Liver (tissue), 9 donors: ENCODE results near the gene SLC35E1. TPM values are rescaled to one million over a fixed set of nuclear protein-coding genes. Genes with fewer than 3 reads are reported as not detected.

ENCODE experiments used
- DNase-seq: peaks from one replicate; pipeline ENCODE4 v3.0.0-alpha.2; 2017; ENCODE audit warnings: low spot score
- H3K27ac ChIP-seq, 2 donors: one replicate each; pipeline ENCODE4 v1.7.0; 2013; ENCODE audit warnings: inconsistent platforms in 2 of 2, low read length in 2 of 2, control low read depth in 1 of 2, low read depth in 1 of 2, mild to moderate bottlenecking in 1 of 2
- H3K27me3 ChIP-seq, 4 donors: one replicate each; pipeline versions ENCODE4 v1.6.1 to v1.7.0; 2013; ENCODE audit warnings: low read length in 3 of 4, inconsistent platforms in 1 of 4, mild to moderate bottlenecking in 1 of 4, moderate library complexity in 1 of 4; ENCODE audit not compliant: control insufficient read depth in 4 of 4, insufficient read depth in 4 of 4
- H3K36me3 ChIP-seq, 4 donors: one replicate each; pipeline versions ENCODE4 v1.6.1 to v1.7.0; 2013; ENCODE audit warnings: low read length in 3 of 4, mild to moderate bottlenecking in 3 of 4, low read depth in 1 of 4, moderate library complexity in 1 of 4; ENCODE audit not compliant: control insufficient read depth in 4 of 4, insufficient read depth in 3 of 4
- H3K4me1 ChIP-seq, 4 donors: one replicate each; pipeline versions ENCODE4 v1.6.1 to v1.7.0; 2013; ENCODE audit warnings: low read length in 3 of 4, mild to moderate bottlenecking in 3 of 4, moderate library complexity in 1 of 4; ENCODE audit not compliant: control insufficient read depth in 4 of 4, insufficient read depth in 4 of 4
- H3K4me3 ChIP-seq, 3 donors: one replicate each; pipeline versions ENCODE4 v1.6.1 to v1.7.0; 2013; ENCODE audit warnings: low read length in 3 of 3, control low read depth in 1 of 3, low read depth in 1 of 3, mild to moderate bottlenecking in 1 of 3
- H3K9ac ChIP-seq, 2 donors: one replicate each; pipeline ENCODE4 v1.7.0; 2013; ENCODE audit warnings: low read length in 2 of 2, mild to moderate bottlenecking in 2 of 2, moderate library complexity in 2 of 2, control low read depth in 1 of 2, low read depth in 1 of 2
- H3K9me3 ChIP-seq, 4 donors: one replicate each; pipeline versions ENCODE4 v1.6.1 to v1.7.0; 2013; ENCODE audit warnings: low read length in 3 of 4; ENCODE audit not compliant: control insufficient read depth in 4 of 4
- ATF3 ChIP-seq: IDR thresholded peaks from 2 replicates; pipeline ENCODE4 v1.6.1; 2016; ENCODE audit warnings: antibody characterized with exemption
- CTCF ChIP-seq: fragments of 150-350 bp; IDR thresholded peaks from 2 replicates; pipeline ENCODE4 v1.5.1; 2017; ENCODE audit warnings: improper control_type of control experiment, low read depth, low read length; ENCODE audit not compliant: missing input control
- EGR1 ChIP-seq, 2 donors: IDR thresholded peaks; 2 replicates each; pipeline ENCODE4 v1.6.1; 2016 to 2018; ENCODE audit warnings: antibody characterized with exemption in 2 of 2, low read depth in 2 of 2
- FOXA1 ChIP-seq: IDR thresholded peaks from 2 replicates; pipeline ENCODE4 v1.6.1; 2016; ENCODE audit warnings: antibody characterized with exemption
- FOXA2 ChIP-seq: IDR thresholded peaks from 2 replicates; pipeline ENCODE4 v1.6.1; 2016; ENCODE audit warnings: antibody characterized with exemption
- GABPA ChIP-seq, 2 donors: IDR thresholded peaks in 1 of 2; conservative IDR thresholded peaks in 1 of 2; 2 replicates each; pipeline ENCODE4 v1.6.1; 2016; ENCODE audit warnings: antibody characterized with exemption in 2 of 2, mild to moderate bottlenecking in 1 of 2, moderate library complexity in 1 of 2
- HNF4A ChIP-seq, 2 donors: conservative IDR thresholded peaks; 2 replicates each; pipeline ENCODE4 v1.6.1; 2016; ENCODE audit warnings: antibody characterized with exemption in 2 of 2, mild to moderate bottlenecking in 2 of 2
- HNF4G ChIP-seq: IDR thresholded peaks from 2 replicates; pipeline ENCODE4 v1.6.1; 2016; ENCODE audit warnings: antibody characterized with exemption
- JUND ChIP-seq, 2 donors: IDR thresholded peaks; 2 replicates each; pipeline ENCODE4 v1.6.1; 2016; ENCODE audit warnings: antibody characterized with exemption in 2 of 2
- MAX ChIP-seq: IDR thresholded peaks from 2 replicates; pipeline ENCODE4 v1.6.1; 2016; ENCODE audit warnings: antibody characterized with exemption
- NR2F2 ChIP-seq: IDR thresholded peaks from 2 replicates; pipeline ENCODE4 v1.6.1; 2016; ENCODE audit warnings: antibody characterized with exemption
- RAD21 ChIP-seq, 2 donors: IDR thresholded peaks; 2 replicates each; pipeline ENCODE4 v1.6.1; 2016; ENCODE audit warnings: antibody characterized with exemption in 2 of 2, mild to moderate bottlenecking in 2 of 2
- REST ChIP-seq: IDR thresholded peaks from 2 replicates; pipeline ENCODE4 v1.6.1; 2016; ENCODE audit warnings: antibody characterized with exemption, mild to moderate bottlenecking
- RXRA ChIP-seq, 2 donors: IDR thresholded peaks; 2 replicates each; pipeline ENCODE4 v1.6.1; 2017 to 2018; ENCODE audit warnings: antibody characterized with exemption in 2 of 2, mild to moderate bottlenecking in 1 of 2
- SP1 ChIP-seq: IDR thresholded peaks from 2 replicates; pipeline ENCODE4 v1.6.1; 2018; ENCODE audit warnings: antibody characterized with exemption, mild to moderate bottlenecking
- TAF1 ChIP-seq: conservative IDR thresholded peaks from 2 replicates; pipeline ENCODE4 v1.6.1; 2016; ENCODE audit warnings: antibody characterized with exemption, mild to moderate bottlenecking
- YY1 ChIP-seq: IDR thresholded peaks from 2 replicates; pipeline ENCODE4 v1.6.1; 2016; ENCODE audit warnings: antibody characterized with exemption, mild to moderate bottlenecking
- ZBTB33 ChIP-seq: IDR thresholded peaks from 2 replicates; pipeline ENCODE4 v1.6.1; 2016; ENCODE audit warnings: antibody characterized with exemption
- WGBS: extraction: QIAGEN DNeasy Blood & Tissue Kit; methylation state at CpG from one replicate; pipeline ENCODE4 v1.1.7; 2013; 5-methylcytosine and 5-hydroxymethylcytosine counted together
- polyA plus RNA-seq, 2 donors: library from polyadenylated mRNA; stranded (reverse) in 1 of 2; unstranded in 1 of 2; fragments of 200-250 nt in 1 of 2; fragments of >200 nt in 1 of 2; fragmentation: Nextera tagmentation in 1 of 2; extraction: Ambion mirVana in 1 of 2; gene quantifications; one replicate each; pipeline versions ENCODE4 v1.2.1 to v1.2.3, GENCODE V29; 2013 to 2015
- total RNA-seq, 2 donors: library from RNA; depleted of rRNA; stranded (reverse); fragments of >200 nt; gene quantifications; one replicate each; pipeline ENCODE4 v1.2.3, GENCODE V29; 2014
- donor health status: healthy.
- donor health status: healthy.
- donor health status: healthy.
- donor health status: healthy.
- donor health status: healthy.

SLC35E1 gene
- total and polyA plus RNA-seq, 4 donors = 11.2 to 20.5 (median 12.1) TPM

- H3K36me3 ChIP-seq = peaks cover 8 to 18% (median 9%) of the 10 kb centered on the region in 4 donors
- 96% methylated on average over 4 of the region's 4 CpGs for WGBS
- TF ChIP-seq FOXA1 (no peak), HNF4A (conservative IDR thresholded peaks at IDR 0.05) (no peak), ZBTB33 (no peak), NR2F2 (no peak), SP1 (no peak), JUND (IDR thresholded peaks at IDR 0.05) (no peak), RAD21 (IDR thresholded peaks at IDR 0.05) (no peak), REST (no peak), MAX (no peak), YY1 (no peak), ATF3 (no peak), TAF1 (no peak), FOXA2 (no peak), HNF4G (no peak), RXRA (IDR thresholded peaks at IDR 0.05) (no peak), CTCF (no peak), EGR1 (IDR thresholded peaks at IDR 0.05; ENCODE audit: low read depth in 2 of 2) (no peak), GABPA (IDR thresholded peaks at IDR 0.05 in 1 of 2, conservative IDR thresholded peaks at IDR 0.05 in 1 of 2) (no peak)
- H3K27me3 ChIP-seq = no peaks in the 10 kb centered on the region
- no peak overlapping the region for H3K9ac ChIP-seq
- H3K27ac ChIP-seq = no peak overlapping the region
- DNase-seq = no peak
- no peak overlapping the region for H3K4me3 ChIP-seq
- H3K4me1 ChIP-seq = peaks cover 0 to 12% (median 9%) of the 10 kb centered on the region in 4 donors
- H3K9me3 ChIP-seq = no peaks in the 10 kb centered on the region
Observed at GRCh38 chr19:16548956-16549355, 23.3 kb downstream of the SLC35E1 start.
